H9 (cell line): ENCODE data around the gene RNGTT. TPM values are rescaled to one million over a fixed set of nuclear protein-coding genes. Genes with fewer than 3 reads are reported as not detected.

ENCODE experiments used
- DNase-seq: peaks from one replicate; pipeline ENCODE4 v3.0.0-alpha.2; 2017
- H2AFZ ChIP-seq: one replicate; pipeline ENCODE4 v1.6.1; 2013; ENCODE audit warnings: mild to moderate bottlenecking, low read length, control low read depth, moderate library complexity
- H2AK5ac ChIP-seq: 2 replicates; pipeline ENCODE4 v1.6.1; 2013; ENCODE audit warnings: low read length, control low read depth, mixed read lengths; ENCODE audit not compliant: insufficient read length
- H2BK120ac ChIP-seq: one replicate; pipeline ENCODE4 v1.6.1; 2013; ENCODE audit warnings: low read depth, mild to moderate bottlenecking, low read length, control low read depth, inconsistent platforms; ENCODE audit not compliant: poor library complexity, severe bottlenecking
- H2BK12ac ChIP-seq: 2 replicates; pipeline ENCODE4 v1.6.1; 2013; ENCODE audit warnings: low read length, control low read depth, mixed read lengths, low read depth; ENCODE audit not compliant: insufficient read length
- H2BK15ac ChIP-seq: 2 replicates; pipeline ENCODE4 v1.6.1; 2013; ENCODE audit warnings: low read depth, low read length, control low read depth
- H2BK20ac ChIP-seq: one replicate; pipeline ENCODE4 v1.6.1; 2013; ENCODE audit warnings: low read depth, mild to moderate bottlenecking, low read length, control low read depth, inconsistent platforms; ENCODE audit not compliant: poor library complexity, severe bottlenecking
- H2BK5ac ChIP-seq: 2 replicates; pipeline ENCODE4 v1.6.1; 2013; ENCODE audit warnings: low read length, control low read depth, mixed read lengths; ENCODE audit not compliant: insufficient read length
- H3K14ac ChIP-seq: 2 replicates; pipeline ENCODE4 v1.6.1; 2013; ENCODE audit warnings: low read length, control low read depth; ENCODE audit not compliant: insufficient read depth
- H3K18ac ChIP-seq: 2 replicates; pipeline ENCODE4 v1.6.1; 2013; ENCODE audit warnings: low read depth, mild to moderate bottlenecking, mixed read lengths, low read length, control low read depth; ENCODE audit not compliant: insufficient read length
- H3K23ac ChIP-seq: 2 replicates; pipeline ENCODE4 v1.6.1; 2013; ENCODE audit warnings: low read length, control low read depth, mixed read lengths, low read depth; ENCODE audit not compliant: insufficient read length
- H3K23me2 ChIP-seq: 2 replicates; pipeline ENCODE4 v1.6.1; 2013; ENCODE audit warnings: low read depth, mild to moderate bottlenecking, mixed read lengths, low read length, control low read depth; ENCODE audit not compliant: insufficient read length, poor library complexity, severe bottlenecking
- H3K27ac ChIP-seq: 2 replicates; pipeline ENCODE4 v1.5.1; 2013; ENCODE audit warnings: low read length, control low read depth, mixed read lengths, low read depth; ENCODE audit not compliant: insufficient read length
- H3K27me3 ChIP-seq: 2 replicates; pipeline ENCODE4 v1.6.1; 2013; ENCODE audit warnings: low read length, control low read depth, inconsistent platforms; ENCODE audit not compliant: insufficient read depth
- H3K4ac ChIP-seq: 2 replicates; pipeline ENCODE4 v1.6.1; 2013; ENCODE audit warnings: low read depth, mild to moderate bottlenecking, control low read depth, inconsistent platforms, low read length, moderate library complexity
- H3K4me1 ChIP-seq: 2 replicates; pipeline ENCODE4 v1.6.1; 2013; ENCODE audit warnings: low read length, control low read depth, inconsistent platforms; ENCODE audit not compliant: insufficient read depth
- H3K4me2 ChIP-seq: 2 replicates; pipeline ENCODE4 v1.6.1; 2013; ENCODE audit warnings: low read length, control low read depth, mixed read lengths; ENCODE audit not compliant: insufficient read length, insufficient read depth
- H3K56ac ChIP-seq: 2 replicates; pipeline ENCODE4 v1.6.1; 2013; ENCODE audit warnings: low read depth, mild to moderate bottlenecking, mixed read lengths, low read length, control low read depth; ENCODE audit not compliant: insufficient read length
- H3K79me1 ChIP-seq: 2 replicates; pipeline ENCODE4 v1.6.1; 2013; ENCODE audit warnings: low read depth, mild to moderate bottlenecking, moderate library complexity, low read length, control low read depth, inconsistent platforms; ENCODE audit not compliant: insufficient read depth, poor library complexity, severe bottlenecking
- H3K79me2 ChIP-seq: 2 replicates; pipeline ENCODE4 v1.6.1; 2013; ENCODE audit warnings: low read length, control low read depth, inconsistent platforms; ENCODE audit not compliant: insufficient read depth
- H3K9ac ChIP-seq: 2 replicates; pipeline ENCODE4 v1.6.1; 2013; ENCODE audit warnings: low read length, control low read depth, mixed read lengths; ENCODE audit not compliant: insufficient read length; ENCODE audit errors: extremely low read depth
- H3K9me3 ChIP-seq: one replicate; pipeline ENCODE4 v1.6.1; 2013; ENCODE audit warnings: low read depth, low read length, inconsistent platforms; ENCODE audit not compliant: control insufficient read depth
- H3T11ph ChIP-seq: one replicate; pipeline ENCODE4 v1.6.1; 2013; ENCODE audit warnings: mild to moderate bottlenecking, low read length, control low read depth, inconsistent platforms
- H4K20me1 ChIP-seq: one replicate; pipeline ENCODE4 v1.6.1; 2013; ENCODE audit not compliant: control insufficient read depth, insufficient read length, insufficient read depth
- H4K5ac ChIP-seq: 2 replicates; pipeline ENCODE4 v1.6.1; 2013; ENCODE audit warnings: low read depth, mild to moderate bottlenecking, mixed read lengths, low read length, control low read depth; ENCODE audit not compliant: insufficient read length
- H4K8ac ChIP-seq: replicated peaks from 2 replicates; pipeline ENCODE4 v1.6.1; 2013; ENCODE audit warnings: low read length, control low read depth, mixed read lengths, low read depth; ENCODE audit not compliant: insufficient read length
- H4K91ac ChIP-seq: 2 replicates; pipeline ENCODE4 v1.6.1; 2013; ENCODE audit warnings: low read depth, mild to moderate bottlenecking, moderate library complexity, mixed read lengths, low read length, control low read depth; ENCODE audit not compliant: insufficient read length
- H3K27ac Mint-ChIP-seq, 3 experiments: 2 replicates in 2 of 3; 3 replicates in 1 of 3; pipeline ENCODE4 v1.8.0; 2020 to 2021; ENCODE audit warnings: mixed read lengths in 3 of 3, mild to moderate bottlenecking in 1 of 3, moderate library complexity in 1 of 3
- H3K27me3 Mint-ChIP-seq: 2 replicates; pipeline ENCODE4 v1.8.0; 2021; ENCODE audit warnings: low read depth, mild to moderate bottlenecking, moderate library complexity, mixed read lengths
- H3K36me3 Mint-ChIP-seq, 3 experiments: 2 replicates in 2 of 3; 3 replicates in 1 of 3; pipeline ENCODE4 v1.8.0; 2020 to 2021; ENCODE audit warnings: low read depth in 3 of 3, mixed read lengths in 3 of 3; ENCODE audit not compliant: insufficient read depth in 1 of 3
- H3K4me1 Mint-ChIP-seq, 2 experiments: 2 replicates each; pipeline ENCODE4 v1.8.0; 2020; ENCODE audit warnings: mixed read lengths in 2 of 2
- H3K4me3 Mint-ChIP-seq, 2 experiments: 2 replicates in 1 of 2; 3 replicates in 1 of 2; pipeline ENCODE4 v1.8.0; 2020 to 2021; ENCODE audit warnings: mild to moderate bottlenecking in 2 of 2, mixed read lengths in 2 of 2, moderate library complexity in 1 of 2
- H3K9me3 Mint-ChIP-seq, 2 experiments: 2 replicates in 1 of 2; 3 replicates in 1 of 2; pipeline ENCODE4 v1.8.0; 2020; ENCODE audit warnings: mild to moderate bottlenecking in 2 of 2, mixed read lengths in 2 of 2, moderate library complexity in 1 of 2
- CTCF ChIP-seq: fragments of 200-600 bp; sonication (generic); conservative IDR thresholded peaks from 3 replicates; pipeline ENCODE4 v1.8.0; 2021; ENCODE audit warnings: antibody characterized with exemption, mild to moderate bottlenecking
- WGBS: extraction: QIAGEN DNeasy Blood & Tissue Kit; methylation state at CpG from one replicate; pipeline ENCODE4 v1.1.7; 2013; ENCODE audit warnings: missing lambda C conversion rate, low lambda C conversion rate, mixed read lengths; ENCODE audit not compliant: insufficient read length; ENCODE audit errors: extremely low coverage; 5-methylcytosine and 5-hydroxymethylcytosine counted together
- total RNA-seq: library from RNA; stranded (reverse); gene quantifications from 2 replicates; pipeline ENCODE4 v1.2.1, GENCODE V29; 2021

RNGTT gene
- total RNA-seq, 1 experiment from 2014 or later: 20.5 TPM

DNA sequence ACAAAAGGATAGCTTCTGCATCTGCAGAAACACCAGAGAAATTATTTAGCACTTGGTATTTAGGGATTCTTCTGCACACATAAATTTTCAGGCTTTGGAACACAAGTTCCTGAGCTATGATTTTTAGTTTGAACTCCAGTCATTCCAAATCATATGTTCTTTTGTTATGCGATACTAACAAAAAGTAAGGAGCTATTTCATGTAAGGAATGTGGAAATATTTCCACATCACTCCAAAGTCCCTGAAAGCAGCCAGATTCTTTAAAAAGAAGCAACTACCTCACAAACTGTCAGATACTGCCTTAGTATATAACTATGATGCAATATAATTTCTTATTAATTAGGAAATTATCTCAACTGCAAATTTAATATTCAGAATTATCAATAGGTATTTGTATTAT is 106.9 kb downstream of the RNGTT start:
- H2BK12ac ChIP-seq: no peak overlapping the region
- H2BK5ac ChIP-seq: no peak overlapping the region
- no peak overlapping the region for H2BK120ac ChIP-seq
- no peak for TF ChIP-seq CTCF
- no peak overlapping the region for H2AFZ ChIP-seq
- H3K4ac ChIP-seq: no peak overlapping the region
- no peaks in the 10 kb centered on the region for H3K23me2 ChIP-seq
- WGBS: no CpG with 5 or more reads among the region's 1 CpG
- H3K18ac ChIP-seq: no peak overlapping the region
- H3K4me2 ChIP-seq: no peak overlapping the region
- H2AK5ac ChIP-seq: no peak overlapping the region
- no peaks in the 10 kb centered on the region for H3K4me1 Mint-ChIP-seq
- no peaks in the 10 kb centered on the region for H3K27me3 ChIP-seq
- H3K79me1 ChIP-seq: no peaks in the 10 kb centered on the region
- H3K4me1 ChIP-seq: no peaks in the 10 kb centered on the region
- no peaks in the 10 kb centered on the region for H3K36me3 Mint-ChIP-seq
- no peak overlapping the region for H3K23ac ChIP-seq
- no peak overlapping the region for H4K8ac ChIP-seq
- H4K91ac ChIP-seq: no peak overlapping the region
- H3K56ac ChIP-seq: no peak overlapping the region
- no peaks in the 10 kb centered on the region for H4K20me1 ChIP-seq
- H3K9me3 ChIP-seq: no peaks in the 10 kb centered on the region
- no peak overlapping the region for H3K9ac ChIP-seq
- no peak overlapping the region for H3K14ac ChIP-seq
- no peak overlapping the region for H2BK15ac ChIP-seq
- H3K27me3 Mint-ChIP-seq: no peaks in the 10 kb centered on the region
- H3K27ac Mint-ChIP-seq: no peak overlapping the region
- H3K79me2 ChIP-seq: no peaks in the 10 kb centered on the region
- no peak overlapping the region for H3T11ph ChIP-seq
- H4K5ac ChIP-seq: no peak overlapping the region
- DNase-seq: no peak
- no peak overlapping the region for H2BK20ac ChIP-seq
- no peaks in the 10 kb centered on the region for H3K9me3 Mint-ChIP-seq
- H3K27ac ChIP-seq: no peak overlapping the region
- H3K4me3 Mint-ChIP-seq: no peak overlapping the region
